HEK293 (cell line): ENCODE results near the gene INPP5A.

Experiments used
- CTCF ChIA-PET: fragments of 350-600 bp; formaldehyde crosslinking; extraction: SDS; loops from one replicate; lab custom pipeline; 2021; ENCODE audit warnings: antibody characterized with exemption; lab: Yijun Ruan, JAX
- POLR2A ChIA-PET: fragments of 300-600 bp; formaldehyde crosslinking; extraction: SDS; loops from one replicate; lab custom pipeline; 2020; ENCODE audit warnings: antibody characterized with exemption, inconsistent platforms; lab: Yijun Ruan, JAX
- H3K27ac ChIP-seq: fragments of 200-500 bp; sonication (Bioruptor generic); 2 replicates; pipeline ENCODE4 v1.5.1; 2014; ENCODE audit warnings: low read depth, low read length, control low read depth, inconsistent platforms; ENCODE audit errors: extremely low read depth
- H3K36me3 ChIP-seq, 2 experiments: fragments of 200-500 bp in 1 of 2; sonication (Bioruptor generic) in 1 of 2; 1 replicate in 1 of 2; 2 replicates in 1 of 2; pipeline ENCODE4 v1.5.1; 2014 to 2017; ENCODE audit warnings: inconsistent platforms in 2 of 2, low read length in 2 of 2; ENCODE audit not compliant: control insufficient read depth in 2 of 2, insufficient read depth in 1 of 2
- H3K4me1 ChIP-seq: fragments of 200-500 bp; sonication (Bioruptor generic); 2 replicates; pipeline ENCODE4 v1.5.1; 2014; ENCODE audit warnings: mild to moderate bottlenecking, low read length, inconsistent platforms; ENCODE audit not compliant: control insufficient read depth, insufficient read depth
- H3K4me3 ChIP-seq: 2 replicates; pipeline ENCODE4 v1.5.1; 2011; ENCODE audit warnings: low read depth, mild to moderate bottlenecking, control low read depth, low read length, moderate library complexity
- H3K9me3 ChIP-seq: fragments of 200-500 bp; sonication (Bioruptor generic); 2 replicates; pipeline ENCODE4 v1.5.1; 2014; ENCODE audit warnings: low read depth, low read length, inconsistent platforms; ENCODE audit not compliant: control insufficient read depth, insufficient read depth
- AEBP2 ChIP-seq: fragments of 450-650 bp; formaldehyde crosslinking; IDR thresholded peaks from 2 replicates; pipeline ENCODE4 v1.5.1; 2016; ENCODE audit warnings: missing biosample characterization, missing genetic modification characterization, borderline replicate concordance
- ELK4 ChIP-seq: IDR thresholded peaks from 2 replicates; pipeline ENCODE4 v1.6.1; 2011; ENCODE audit warnings: mild to moderate bottlenecking, low read depth, low read length, borderline replicate concordance
- FEZF1 ChIP-seq: fragments of 450-650 bp; formaldehyde crosslinking; IDR thresholded peaks from 2 replicates; pipeline ENCODE4 v1.5.1; 2016; ENCODE audit warnings: missing biosample characterization, missing genetic modification characterization
- HOXD13 ChIP-seq: sonication (generic); formaldehyde crosslinking; IDR thresholded peaks from 2 replicates; pipeline ENCODE4 v1.8.0; 2022; ENCODE audit warnings: missing genetic modification reagents, borderline replicate concordance
- KLF1 ChIP-seq: fragments of 450-650 bp; formaldehyde crosslinking; IDR thresholded peaks from 2 replicates; pipeline ENCODE4 v1.5.1; 2016; ENCODE audit warnings: missing biosample characterization, missing genetic modification characterization
- KLF10 ChIP-seq: fragments of 450-650 bp; IDR thresholded peaks from 2 replicates; pipeline ENCODE4 v1.5.1; 2018; ENCODE audit warnings: missing biosample characterization, mild to moderate bottlenecking, missing genetic modification characterization
- KLF7 ChIP-seq: fragments of 450-650 bp; formaldehyde crosslinking; IDR thresholded peaks from 2 replicates; pipeline ENCODE4 v1.5.1; 2016; ENCODE audit warnings: missing biosample characterization, missing genetic modification characterization, borderline replicate concordance
- PRDM1 ChIP-seq: fragments of 450-650 bp; formaldehyde crosslinking; IDR thresholded peaks from 2 replicates; pipeline ENCODE4; 2016; ENCODE audit warnings: missing biosample characterization, missing genetic modification characterization
- TRIM28 ChIP-seq: IDR thresholded peaks from 2 replicates; pipeline ENCODE4 v1.6.1; 2011; ENCODE audit warnings: low read length, control low read depth, borderline replicate concordance
- YY1 ChIP-seq: fragments of 450-650 bp; formaldehyde crosslinking; IDR thresholded peaks from 2 replicates; pipeline ENCODE4 v1.5.1; 2018; ENCODE audit warnings: missing biosample characterization, missing genetic modification characterization
- ZBTB20 ChIP-seq: fragments of 450-650 bp; formaldehyde crosslinking; IDR thresholded peaks from 2 replicates; pipeline ENCODE4 v1.5.1; 2016; ENCODE audit warnings: missing biosample characterization, missing genetic modification characterization
- ZBTB7A ChIP-seq: fragments of 450-650 bp; formaldehyde crosslinking; IDR thresholded peaks from 2 replicates; pipeline ENCODE4 v1.5.1; 2016; ENCODE audit warnings: low read depth, missing biosample characterization, missing genetic modification characterization
- ZFHX2 ChIP-seq: fragments of 450-650 bp; formaldehyde crosslinking; conservative IDR thresholded peaks from 2 replicates; pipeline ENCODE4 v1.5.1; 2016; ENCODE audit warnings: missing biosample characterization, missing genetic modification characterization
- ZNF121 ChIP-seq: fragments of 450-650 bp; formaldehyde crosslinking; IDR thresholded peaks from 2 replicates; pipeline ENCODE4 v1.5.1; 2016; ENCODE audit warnings: missing biosample characterization, missing genetic modification characterization
- ZNF19 ChIP-seq: fragments of 450-650 bp; formaldehyde crosslinking; IDR thresholded peaks from 2 replicates; pipeline ENCODE4; 2016; ENCODE audit warnings: missing biosample characterization, missing genetic modification characterization, low read depth
- ZNF211 ChIP-seq: fragments of 450-650 bp; formaldehyde crosslinking; IDR thresholded peaks from 2 replicates; pipeline ENCODE4 v1.5.1; 2016; ENCODE audit warnings: low read depth, missing biosample characterization, missing genetic modification characterization
- ZNF335 ChIP-seq: fragments of 450-650 bp; formaldehyde crosslinking; conservative IDR thresholded peaks from 2 replicates; pipeline ENCODE4 v1.5.1; 2016; ENCODE audit warnings: missing biosample characterization, missing genetic modification characterization
- ZNF350 ChIP-seq: fragments of 450-650 bp; formaldehyde crosslinking; IDR thresholded peaks from 2 replicates; pipeline ENCODE4 v1.5.0; 2017; ENCODE audit warnings: missing biosample characterization, mild to moderate bottlenecking, missing genetic modification characterization
- ZNF416 ChIP-seq: fragments of 450-650 bp; formaldehyde crosslinking; IDR thresholded peaks from 2 replicates; pipeline ENCODE4 v1.5.1; 2016; ENCODE audit warnings: missing biosample characterization, missing genetic modification characterization
- ZNF423 ChIP-seq: fragments of 450-650 bp; formaldehyde crosslinking; IDR thresholded peaks from 2 replicates; pipeline ENCODE4 v1.5.1; 2016; ENCODE audit warnings: missing biosample characterization, missing genetic modification characterization
- ZNF518A ChIP-seq: fragments of 450-650 bp; formaldehyde crosslinking; conservative IDR thresholded peaks from 2 replicates; pipeline ENCODE4 v1.5.1; 2016; ENCODE audit warnings: low read depth, missing biosample characterization, missing genetic modification characterization
- ZNF530 ChIP-seq: fragments of 450-650 bp; formaldehyde crosslinking; IDR thresholded peaks from 2 replicates; pipeline ENCODE4 v1.5.1; 2016; ENCODE audit warnings: low read depth, missing biosample characterization, missing genetic modification characterization
- ZNF621 ChIP-seq: fragments of 450-650 bp; formaldehyde crosslinking; IDR thresholded peaks from 2 replicates; pipeline ENCODE4 v1.5.1; 2017; ENCODE audit warnings: missing biosample characterization, missing genetic modification characterization
- ZNF629 ChIP-seq: fragments of 450-650 bp; formaldehyde crosslinking; IDR thresholded peaks from 2 replicates; pipeline ENCODE4 v1.5.1; 2017; ENCODE audit warnings: missing biosample characterization, missing genetic modification characterization
- ZNF701 ChIP-seq: fragments of 450-650 bp; formaldehyde crosslinking; IDR thresholded peaks from 2 replicates; pipeline ENCODE4 v1.5.1; 2016; ENCODE audit warnings: missing biosample characterization, missing genetic modification characterization
- ZNF707 ChIP-seq: fragments of 450-650 bp; formaldehyde crosslinking; IDR thresholded peaks from 2 replicates; pipeline ENCODE4 v1.5.1; 2016; ENCODE audit warnings: missing biosample characterization, missing genetic modification characterization
- ZXDB ChIP-seq: fragments of 450-650 bp; formaldehyde crosslinking; IDR thresholded peaks from 2 replicates; pipeline ENCODE4 v1.5.1; 2016; ENCODE audit warnings: missing biosample characterization, missing genetic modification characterization

INPP5A gene

GRCh38 chr10:132545659-132546367 lies 8.2 kb downstream of the INPP5A start:
- TF ChIP-seq PRDM1 (tag by site-specific recombination) (no peak), ZNF518A (no peak), ZNF701 (no peak), ZNF530 (no peak), HOXD13 (CRISPR knock-in tag) (no peak), YY1 (tag by site-specific recombination) (no peak), ZNF211 (tag by site-specific recombination) (no peak), ZNF19 (no peak), ZNF416 (tag by site-specific recombination) (no peak), ZNF335 (tag by site-specific recombination) (no peak), ZBTB20 (no peak), AEBP2 (tag by site-specific recombination) (no peak), ZFHX2 (tag by site-specific recombination) (no peak), ZNF707 (tag by site-specific recombination) (no peak), ZBTB7A (tag by site-specific recombination) (no peak), ELK4 (no peak), ZNF629 (no peak)
- ChIA-PET CTCF (no interaction called here), POLR2A (no interaction called here)
- no peak overlapping the region for H3K4me3 ChIP-seq
- no peaks in the 10 kb centered on the region for H3K9me3 ChIP-seq
- H3K4me1 ChIP-seq, result peaks cover 7% of the 10 kb centered on the region; the same call in 1 of the 2 replicates
- no peaks in the 10 kb centered on the region for H3K36me3 ChIP-seq
- no peak overlapping the region for H3K27ac ChIP-seq

GRCh38 chr10:132546567-132547420 lies 9.2 kb downstream of the INPP5A start:
- Histone ChIP-seq H3K4me1 (peaks cover 2% of the 10 kb centered on the region; the same call in 1 of the 2 replicates), H3K4me3 (no peak overlapping the region), H3K9me3 (no peaks in the 10 kb centered on the region), H3K27ac (no peak overlapping the region), H3K36me3 (no peaks in the 10 kb centered on the region)
- CTCF ChIA-PET, result no interaction called here
- POLR2A ChIA-PET, result interaction anchor here (0.6 kb wide), 1 partner anchor 800 kb away, joined by 4 read pairs; no protein-coding TSS in a partner anchor
- TF ChIP-seq ZXDB, result no peak
- no peak for TF ChIP-seq ZNF621 (tag by site-specific recombination)
- TF ChIP-seq FEZF1, result no peak
- TF ChIP-seq ZNF121, result no peak
- no peak for TF ChIP-seq ZNF423
- TF ChIP-seq TRIM28, result no peak
- TF ChIP-seq KLF10, result no peak
- TF ChIP-seq KLF7 (tag by site-specific recombination), result no peak
- TF ChIP-seq ZNF350 (tag by site-specific recombination), result no peak
- TF ChIP-seq KLF1 (tag by site-specific recombination), result no peak
